ENCODE data around the gene PIP4K2A. TPM values are rescaled to one million over a fixed set of nuclear protein-coding genes. Genes with fewer than 3 reads are reported as not detected.
"Not testable (repeated sequence)": the region's sequence is repeated elsewhere in the genome, so short reads cannot be mapped to it uniquely, and the experiment has no call there.

The PIP4K2A gene
- polyA plus RNA-seq, 10 donors, result 15.0 to 25.3 (median 21.1) TPM

GRCh38 chr10:22697101-22697500, 17.3 kb downstream of the PIP4K2A start:
- DNase-seq, result no peak

GRCh38 chr10:22693860-22694259, 20.5 kb downstream of the PIP4K2A start:
- no peak for DNase-seq

- no peak for DNase-seq
Observed at GRCh38 chr10:22693371-22693784, 21.0 kb downstream of the PIP4K2A start.

- DNase-seq, result not testable (repeated sequence)
Observed at GRCh38 chr10:22692119-22692518, 22.3 kb downstream of the PIP4K2A start.

GRCh38 chr10:22690614-22691431, 23.6 kb downstream of the PIP4K2A start:
- no peak for DNase-seq

GRCh38 chr10:22690158-22690557, 24.2 kb downstream of the PIP4K2A start:
- DNase-seq, result no peak

GRCh38 chr10:22686347-22686746, 28.0 kb downstream of the PIP4K2A start:
- no peak for DNase-seq

GRCh38 chr10:22685926-22686325, 28.5 kb downstream of the PIP4K2A start:
- no peak for DNase-seq

- no peak for DNase-seq
Observed at GRCh38 chr10:22684699-22685098, 29.7 kb downstream of the PIP4K2A start.

GRCh38 chr10:22683140-22683389, 31.3 kb downstream of the PIP4K2A start:
- DNase-seq, result no peak

GRCh38 chr10:22682237-22683139, 31.9 kb downstream of the PIP4K2A start:
- no peak for DNase-seq

GRCh38 chr10:22681783-22682183, 32.6 kb downstream of the PIP4K2A start:
- DNase-seq, result no peak

- no peak for DNase-seq
Observed at GRCh38 chr10:22681301-22681700, 33.1 kb downstream of the PIP4K2A start.

- no peak for DNase-seq
Observed at GRCh38 chr10:22679608-22680007, 34.8 kb downstream of the PIP4K2A start.

- no peak for DNase-seq
Observed at GRCh38 chr10:22677333-22677732, 37.0 kb downstream of the PIP4K2A start.

GRCh38 chr10:22676435-22676834, 37.9 kb downstream of the PIP4K2A start:
- no peak for DNase-seq

- no peak for DNase-seq
Observed at GRCh38 chr10:22674573-22674930, 39.8 kb downstream of the PIP4K2A start.

- no peak for DNase-seq
Observed at GRCh38 chr10:22673785-22674572, 40.4 kb downstream of the PIP4K2A start.

GRCh38 chr10:22673091-22673392, 41.3 kb downstream of the PIP4K2A start:
- DNase-seq, result no peak

GRCh38 chr10:22672319-22673090, 41.9 kb downstream of the PIP4K2A start:
- no peak for DNase-seq

- peak in 2 of 3 donors; percentile 44 to 51 for DNase-seq
Observed at GRCh38 chr10:22670788-22671187, 43.6 kb downstream of the PIP4K2A start.
